ENCODE results near the gene CPN1.
"Not testable (repeated sequence)": the region's sequence is repeated elsewhere in the genome, so short reads cannot be mapped to it uniquely, and the experiment has no call there.

The CPN1 gene

GRCh38 chr10:100081075-100082001 is at the start of gene CPN1:
TSS of gene CPN1 (minus strand) at chr10:100081869. CDS start at chr10:100081625, 244 bp downstream.
- no peak for DNase-seq

GRCh38 chr10:100130831-100131230 is 49.2 kb upstream of the CPN1 start:
- DNase-seq, result no peak

GRCh38 chr10:100129424-100129823 is 47.8 kb upstream of the CPN1 start:
- DNase-seq, result no peak

DNA sequence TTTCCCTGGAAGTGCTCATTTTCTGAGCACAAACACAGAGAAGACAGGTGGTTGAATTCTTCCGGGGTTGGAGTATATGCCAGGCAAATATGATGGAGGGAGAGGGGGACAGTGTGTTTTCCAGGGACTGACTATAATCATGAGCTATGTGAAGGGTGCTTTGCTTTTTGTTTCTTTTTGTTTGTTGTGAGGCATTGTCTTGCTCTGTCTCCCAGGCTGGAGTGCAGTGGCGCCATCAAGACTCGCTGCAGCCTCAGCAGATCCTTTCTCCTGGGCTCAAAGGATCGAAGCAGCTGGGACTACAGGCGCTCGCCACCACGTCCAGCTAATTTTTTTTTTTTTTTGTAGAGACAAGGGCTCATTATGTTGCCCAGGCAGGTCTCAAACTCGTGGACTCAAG is 47.3 kb upstream of the CPN1 start:
- no peak for DNase-seq

GRCh38 chr10:100125335-100125734 is 43.7 kb upstream of the CPN1 start:
- not testable (repeated sequence) for DNase-seq

DNA sequence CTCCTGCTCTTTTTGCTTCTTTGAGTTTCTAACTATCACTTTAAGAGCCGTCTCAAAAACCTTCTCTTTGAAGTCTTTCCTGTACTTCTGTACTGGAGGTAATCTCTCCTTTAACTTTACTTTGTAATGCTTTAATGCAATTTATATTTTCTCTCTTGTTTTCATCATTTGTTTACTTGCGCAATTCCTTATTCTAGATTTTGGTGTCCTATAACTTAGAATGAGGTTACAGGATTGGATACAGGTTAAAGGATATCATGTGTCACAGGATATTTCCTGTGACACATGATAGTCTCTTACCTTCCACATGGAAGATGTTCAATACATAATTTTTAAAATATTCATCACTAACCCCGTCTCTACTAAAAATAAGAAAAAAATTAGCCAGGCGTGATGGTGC is 42.4 kb upstream of the CPN1 start:
- DNase-seq, result no peak

GRCh38 chr10:100122780-100123179 is 41.1 kb upstream of the CPN1 start:
- DNase-seq, result no peak

DNA sequence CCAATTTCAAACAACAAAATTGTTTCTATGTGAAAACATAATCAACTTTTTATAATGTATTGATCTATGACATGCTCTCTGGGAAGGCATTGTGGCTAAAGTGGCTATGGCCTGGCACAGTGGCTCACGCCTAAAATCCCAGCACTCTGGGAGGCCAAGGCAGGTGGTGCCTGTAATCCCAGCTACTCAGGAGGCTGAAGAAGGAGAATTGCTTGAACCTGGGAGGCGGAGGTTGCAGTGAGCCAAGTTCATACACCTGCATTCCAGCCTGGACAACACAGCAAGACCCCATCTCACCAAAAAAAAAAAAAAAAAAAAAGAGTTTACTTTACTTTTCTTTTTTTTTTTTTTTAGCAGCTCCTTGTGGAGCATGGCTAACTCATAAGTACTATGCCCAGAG is 38.9 kb upstream of the CPN1 start:
- DNase-seq, result no peak

DNA sequence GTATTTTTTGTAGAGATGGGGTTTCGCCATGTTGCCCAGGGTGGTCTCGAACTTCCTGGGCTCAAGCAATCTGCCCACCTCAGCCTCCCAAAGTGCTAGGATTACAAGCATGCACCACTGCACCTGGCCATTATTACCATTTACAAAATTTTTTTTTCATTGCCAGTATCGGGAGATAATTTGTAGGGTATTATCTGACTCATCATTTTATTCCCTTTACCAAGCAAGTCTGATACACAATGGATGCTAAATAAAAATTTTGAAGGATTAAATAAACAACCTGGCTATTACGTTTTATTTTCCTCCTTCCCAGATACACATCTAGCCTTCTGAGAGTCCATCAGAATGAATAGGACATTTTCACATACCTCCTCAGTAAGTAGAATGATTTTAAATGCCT is 38.1 kb upstream of the CPN1 start:
- DNase-seq, result no peak

DNA sequence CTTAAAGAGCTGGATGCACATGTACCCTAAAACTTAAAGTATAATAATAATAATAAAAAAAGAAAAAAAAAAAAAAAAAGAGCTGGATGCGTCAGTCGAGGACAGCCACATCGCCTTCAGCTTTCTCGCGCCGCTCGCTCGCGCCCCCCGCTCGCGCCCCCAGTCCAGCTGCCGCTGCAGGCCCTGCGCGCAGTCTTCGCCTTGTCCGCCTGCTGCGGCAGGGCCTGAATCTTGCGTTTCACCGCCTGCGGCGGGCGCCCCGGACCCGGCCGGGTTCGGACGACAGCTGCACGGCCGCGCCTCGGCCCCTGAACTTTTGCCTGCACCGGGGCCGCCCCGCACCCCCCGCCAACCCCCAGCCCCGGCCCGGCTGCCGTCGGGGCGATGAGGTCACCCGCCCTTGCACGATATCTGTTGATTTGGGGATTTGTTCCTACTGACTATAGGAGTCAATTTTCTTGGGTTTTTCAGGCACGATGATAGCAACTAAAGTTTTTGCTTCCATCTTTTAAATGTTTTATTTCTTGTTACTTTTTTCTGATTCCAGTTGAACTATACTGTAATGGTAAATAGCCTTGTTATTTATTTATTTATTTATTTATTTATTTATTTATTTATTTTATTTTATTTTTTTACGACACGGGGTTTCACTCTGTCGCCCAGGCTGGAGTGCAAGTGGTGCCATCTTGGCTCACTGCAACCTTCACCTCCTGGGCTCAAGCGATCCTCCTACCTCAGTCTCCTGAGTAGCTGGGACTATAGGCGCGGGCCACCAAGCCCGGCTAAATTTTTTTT is 33.5 kb upstream of the CPN1 start:
- DNase-seq, result no peak

GRCh38 chr10:100114460-100114859 is 32.8 kb upstream of the CPN1 start:
- no peak for DNase-seq

- no peak for DNase-seq
Measured at GRCh38 chr10:100109670-100110069, 28.0 kb upstream of the CPN1 start.

DNA sequence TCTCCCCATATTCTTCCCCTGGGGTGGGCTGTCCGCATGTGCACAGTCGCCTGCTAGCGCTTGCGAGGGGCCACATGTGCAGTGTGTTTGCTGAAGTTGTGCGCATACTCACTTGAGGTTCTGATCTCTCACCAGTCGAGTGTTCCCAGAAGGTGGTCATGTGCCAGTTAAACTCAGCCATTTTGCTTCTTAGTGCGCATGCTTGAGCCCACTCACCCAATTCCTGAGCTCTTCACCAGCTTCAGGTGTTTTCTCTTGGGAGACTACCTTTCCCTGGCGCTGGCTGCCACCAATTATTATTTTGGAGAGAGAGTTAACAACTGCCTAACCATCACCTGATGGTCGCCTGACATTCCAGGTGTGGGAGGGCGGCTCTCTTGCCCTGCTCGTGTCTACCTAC is 25.2 kb upstream of the CPN1 start:
- no peak for DNase-seq

- DNase-seq, result no peak
Measured at GRCh38 chr10:100104300-100104699, 22.6 kb upstream of the CPN1 start.

- DNase-seq, result no peak
Measured at GRCh38 chr10:100103581-100103980, 21.9 kb upstream of the CPN1 start.

DNA sequence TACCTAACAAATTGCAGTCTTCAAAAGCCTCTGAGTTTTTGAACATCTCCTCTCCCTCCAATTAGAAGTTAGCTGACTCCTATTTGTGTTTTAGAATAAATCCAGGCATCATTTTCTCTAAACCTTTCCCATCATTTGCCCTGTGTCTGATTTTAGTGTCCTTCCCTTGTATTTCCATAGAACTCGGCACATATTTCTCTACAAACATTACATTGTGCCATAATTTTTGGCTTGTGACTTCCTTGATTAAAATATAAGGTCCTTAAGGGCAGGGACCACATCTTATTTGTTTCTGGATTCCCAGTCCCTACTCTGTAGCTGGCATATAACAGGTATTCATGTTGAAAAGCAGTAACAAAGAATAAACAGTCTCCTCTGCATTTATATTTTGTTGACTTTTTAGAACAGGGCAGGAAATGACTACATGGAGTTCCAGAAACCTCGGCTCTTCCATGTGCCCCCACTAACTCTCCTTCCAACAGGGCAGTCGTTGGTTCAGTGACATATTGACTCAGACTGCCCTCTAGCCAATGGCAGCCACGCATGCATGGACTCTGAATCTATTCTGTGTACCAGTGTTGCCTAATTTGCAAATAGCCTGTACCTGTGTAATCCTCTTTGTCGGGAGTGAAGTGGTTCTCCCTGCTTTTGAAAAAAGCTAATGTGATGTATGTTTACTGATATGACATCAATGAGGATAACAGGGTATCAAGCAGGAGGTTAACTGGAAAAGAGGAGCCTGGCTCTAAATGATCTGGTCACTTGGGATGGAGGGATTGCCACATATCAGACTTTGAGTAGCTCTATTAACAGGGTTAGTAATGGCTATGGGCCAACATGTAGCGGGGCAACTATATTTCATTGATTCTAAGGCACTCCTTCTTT is 19.8 kb upstream of the CPN1 start:
- no peak for DNase-seq

DNA sequence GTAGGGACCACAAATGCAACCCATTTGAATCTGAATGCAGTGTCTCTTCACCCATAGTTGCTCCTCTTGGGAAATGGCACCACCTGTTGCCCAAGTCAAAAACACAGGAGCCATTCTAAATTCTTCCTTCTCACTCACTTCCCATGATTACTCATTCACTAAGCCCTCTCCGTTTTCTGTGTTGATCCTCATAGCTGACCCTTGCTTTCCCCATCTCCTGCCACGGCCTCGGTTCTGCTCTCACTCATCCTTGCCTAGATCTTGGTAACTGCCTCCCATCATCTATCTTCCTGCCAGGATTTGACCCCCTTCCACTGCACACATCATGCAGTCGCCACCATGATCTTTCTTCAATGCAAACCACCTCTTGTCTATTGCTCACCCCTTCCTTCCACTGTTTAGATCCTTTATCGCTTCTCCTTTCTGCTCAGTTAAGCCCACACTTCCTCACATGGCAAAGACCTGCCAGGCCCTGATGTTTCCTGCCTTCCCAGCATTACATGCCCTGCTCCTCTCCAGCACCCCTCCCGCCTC is 19.0 kb upstream of the CPN1 start:
- DNase-seq, result no peak

GRCh38 chr10:100089241-100089640 is 7.6 kb upstream of the CPN1 start:
- no peak for DNase-seq

- DNase-seq, result not testable (repeated sequence)
Measured at GRCh38 chr10:100086708-100087107, 5.0 kb upstream of the CPN1 start.

DNA sequence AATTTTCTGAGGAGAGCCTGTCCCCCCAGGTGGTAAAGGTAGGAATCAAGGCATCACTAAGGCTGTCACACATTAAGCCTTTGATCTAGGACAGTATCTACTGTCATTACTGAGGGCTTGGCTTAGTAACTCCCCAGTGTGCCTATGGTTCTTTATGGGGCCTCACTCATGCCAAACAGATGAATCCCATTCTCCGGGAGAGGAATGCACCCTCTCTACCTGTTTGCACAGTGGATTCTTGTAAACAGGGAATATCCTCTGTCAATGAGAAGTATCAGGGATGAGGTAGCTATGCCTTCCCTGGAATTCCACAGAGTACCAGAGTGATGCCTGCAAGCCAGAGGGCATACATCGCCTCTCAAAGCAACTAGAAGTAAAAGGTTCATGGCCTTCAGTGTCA is 3.9 kb upstream of the CPN1 start:
- no peak for DNase-seq

DNA sequence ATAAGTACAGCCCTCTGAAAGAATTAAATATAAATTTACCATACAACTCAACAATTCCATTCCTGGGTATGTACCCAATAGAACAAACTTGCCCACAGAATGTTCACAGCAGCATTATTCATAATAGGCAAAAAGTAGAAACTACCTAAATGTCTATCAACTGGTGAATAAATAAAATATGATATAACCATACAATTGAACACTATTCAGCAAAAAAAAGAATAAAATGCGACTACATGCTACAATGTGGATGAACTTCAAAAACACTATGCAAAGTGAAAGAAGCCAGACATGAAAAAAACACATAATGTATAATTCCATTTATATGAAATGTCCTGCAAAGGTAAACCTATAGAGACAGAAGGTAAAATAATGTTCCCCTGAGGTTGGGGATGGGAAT is 2.0 kb upstream of the CPN1 start:
- DNase-seq, result no peak

DNA sequence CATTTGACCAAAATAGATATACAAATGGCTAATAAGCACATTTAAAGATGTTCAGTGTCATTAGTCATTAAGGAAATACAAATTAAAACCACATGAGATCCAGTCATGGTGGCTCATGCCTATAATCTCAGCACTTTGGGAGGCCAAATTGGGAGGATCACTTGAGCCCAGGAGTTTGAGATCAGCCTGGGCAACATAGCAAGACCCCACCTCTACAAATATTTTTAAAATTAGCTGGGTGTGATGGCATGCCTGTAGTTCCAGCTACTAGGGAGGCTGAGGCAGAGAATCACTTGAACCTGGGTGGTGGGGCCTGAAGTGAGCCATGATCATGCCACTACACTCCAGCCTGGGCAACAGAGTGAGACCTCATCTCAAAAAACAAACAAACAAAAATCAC is 607 bp upstream of the CPN1 start:
- DNase-seq, result not testable (repeated sequence)

- no peak for DNase-seq
Measured at GRCh38 chr10:100076750-100077149, 4.9 kb downstream of the CPN1 start.

All from COR-L47 (cell line).